ENCODE data around the gene ARMH1.
"Not testable (repeated sequence)": the region's sequence is repeated elsewhere in the genome, so short reads cannot be mapped to it uniquely, and the experiment has no call there.

ARMH1 gene

DNA sequence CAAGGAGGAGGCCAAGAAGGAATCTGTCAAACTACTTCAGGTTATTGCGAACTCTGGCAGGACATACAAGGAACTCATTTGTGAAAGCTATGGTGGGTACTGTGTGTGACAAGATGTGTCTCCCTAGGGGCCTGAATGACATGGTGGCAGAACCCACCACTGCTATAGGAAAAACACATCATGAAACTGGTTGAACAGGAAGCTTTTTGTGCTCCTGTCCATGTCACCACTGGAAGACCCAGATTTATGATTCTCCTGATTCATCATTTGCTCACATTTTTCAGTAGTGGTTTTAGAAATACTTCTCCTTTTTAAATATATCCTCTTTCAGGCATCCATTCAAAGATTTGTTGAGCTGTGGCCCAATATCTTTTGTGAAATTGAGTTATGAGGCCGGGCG lies 23.6 kb downstream of the ARMH1 start:
- no peak overlapping the region for H3K9ac ChIP-seq (ENCODE audit: low read length)
- peaks cover 32% of the 10 kb centered on the region for H3K4me1 ChIP-seq (ENCODE audit: low read length)
- no peaks in the 10 kb centered on the region for H4K20me1 ChIP-seq (ENCODE audit: insufficient read depth, low read length)
- H3K27ac ChIP-seq (ENCODE audit: low read length) = no peak overlapping the region
- no peaks in the 10 kb centered on the region for H3K9me3 ChIP-seq (ENCODE audit: insufficient read depth, low read length)
- peak overlapping the region; percentile 20; the same call in 1 of the 2 replicates for H3K4me2 ChIP-seq (ENCODE audit: low read length)
- no peak for TF ChIP-seq EZH2phosphoT487 (IDR thresholded peaks at IDR 0.05; ENCODE audit: low read depth)
- TF ChIP-seq, protein P1, sequence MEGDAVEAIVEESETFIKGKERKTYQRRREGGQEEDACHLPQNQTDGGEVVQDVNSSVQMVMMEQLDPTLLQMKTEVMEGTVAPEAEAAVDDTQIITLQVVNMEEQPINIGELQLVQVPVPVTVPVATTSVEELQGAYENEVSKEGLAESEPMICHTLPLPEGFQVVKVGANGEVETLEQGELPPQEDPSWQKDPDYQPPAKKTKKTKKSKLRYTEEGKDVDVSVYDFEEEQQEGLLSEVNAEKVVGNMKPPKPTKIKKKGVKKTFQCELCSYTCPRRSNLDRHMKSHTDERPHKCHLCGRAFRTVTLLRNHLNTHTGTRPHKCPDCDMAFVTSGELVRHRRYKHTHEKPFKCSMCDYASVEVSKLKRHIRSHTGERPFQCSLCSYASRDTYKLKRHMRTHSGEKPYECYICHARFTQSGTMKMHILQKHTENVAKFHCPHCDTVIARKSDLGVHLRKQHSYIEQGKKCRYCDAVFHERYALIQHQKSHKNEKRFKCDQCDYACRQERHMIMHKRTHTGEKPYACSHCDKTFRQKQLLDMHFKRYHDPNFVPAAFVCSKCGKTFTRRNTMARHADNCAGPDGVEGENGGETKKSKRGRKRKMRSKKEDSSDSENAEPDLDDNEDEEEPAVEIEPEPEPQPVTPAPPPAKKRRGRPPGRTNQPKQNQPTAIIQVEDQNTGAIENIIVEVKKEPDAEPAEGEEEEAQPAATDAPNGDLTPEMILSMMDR (IDR thresholded peaks at IDR 0.05; ENCODE audit: low read depth, low read length) = no peak
- no peaks in the 10 kb centered on the region for H3K36me3 ChIP-seq (replicated peaks; ENCODE audit: low read depth, low read length)
- no peak overlapping the region for H2AFZ ChIP-seq (ENCODE audit: low read depth, low read length)
- H3K79me2 ChIP-seq (ENCODE audit: low read length) = no peaks in the 10 kb centered on the region
- no peaks in the 10 kb centered on the region for H3K27me3 ChIP-seq (ENCODE audit: low read depth, low read length)
- no peak overlapping the region for H3K4me3 ChIP-seq (ENCODE audit: low read length)

- H3K4me3 ChIP-seq (ENCODE audit: low read length); H3K36me3 ChIP-seq (replicated peaks; ENCODE audit: low read depth, low read length); H3K27ac ChIP-seq (ENCODE audit: low read length); H3K27me3 ChIP-seq (ENCODE audit: low read depth, low read length); H3K9ac ChIP-seq (ENCODE audit: low read length); H3K4me2 ChIP-seq (ENCODE audit: low read length); H3K79me2 ChIP-seq (ENCODE audit: low read length); H4K20me1 ChIP-seq (ENCODE audit: insufficient read depth, low read length); H2AFZ ChIP-seq (ENCODE audit: low read depth, low read length); H3K9me3 ChIP-seq (ENCODE audit: insufficient read depth, low read length): not testable (repeated sequence)
- H3K4me1 ChIP-seq (ENCODE audit: low read length) = peaks cover 32% of the 10 kb centered on the region
Measured at GRCh38 chr1:44699375-44699774, 24.9 kb downstream of the ARMH1 start.

GRCh38 chr1:44700573-44700972 lies 26.1 kb downstream of the ARMH1 start:
- Histone ChIP-seq H3K4me1 (ENCODE audit: low read length) (peaks cover 25% of the 10 kb centered on the region), H3K4me2 (ENCODE audit: low read length) (no peak overlapping the region), H2AFZ (ENCODE audit: low read depth, low read length) (no peak overlapping the region), H3K4me3 (ENCODE audit: low read length) (no peak overlapping the region), H4K20me1 (ENCODE audit: insufficient read depth, low read length) (no peaks in the 10 kb centered on the region), H3K27me3 (ENCODE audit: low read depth, low read length) (no peaks in the 10 kb centered on the region), H3K9ac (ENCODE audit: low read length) (no peak overlapping the region), H3K79me2 (ENCODE audit: low read length) (no peaks in the 10 kb centered on the region), H3K36me3 (replicated peaks; ENCODE audit: low read depth, low read length) (no peaks in the 10 kb centered on the region), H3K27ac (ENCODE audit: low read length) (no peak overlapping the region), H3K9me3 (ENCODE audit: insufficient read depth, low read length) (no peaks in the 10 kb centered on the region)
- TF ChIP-seq, protein P1 (IDR thresholded peaks at IDR 0.05; ENCODE audit: low read depth, low read length) = no peak
- TF ChIP-seq EZH2phosphoT487 (IDR thresholded peaks at IDR 0.05; ENCODE audit: low read depth) = no peak

- Histone ChIP-seq H3K27ac (ENCODE audit: low read length) (no peak overlapping the region), H2AFZ (ENCODE audit: low read depth, low read length) (no peak overlapping the region), H3K4me3 (ENCODE audit: low read length) (no peak overlapping the region), H4K20me1 (ENCODE audit: insufficient read depth, low read length) (no peaks in the 10 kb centered on the region), H3K36me3 (replicated peaks; ENCODE audit: low read depth, low read length) (no peaks in the 10 kb centered on the region), H3K9ac (ENCODE audit: low read length) (no peak overlapping the region), H3K27me3 (ENCODE audit: low read depth, low read length) (no peaks in the 10 kb centered on the region), H3K4me2 (ENCODE audit: low read length) (no peak overlapping the region), H3K9me3 (ENCODE audit: insufficient read depth, low read length) (no peaks in the 10 kb centered on the region), H3K4me1 (ENCODE audit: low read length) (peaks cover 24% of the 10 kb centered on the region), H3K79me2 (ENCODE audit: low read length) (no peaks in the 10 kb centered on the region)
- TF ChIP-seq EZH2phosphoT487 (IDR thresholded peaks at IDR 0.05; ENCODE audit: low read depth) = no peak
- TF ChIP-seq, protein P1 (IDR thresholded peaks at IDR 0.05; ENCODE audit: low read depth, low read length) = no peak
Measured at GRCh38 chr1:44701141-44701573, 26.6 kb downstream of the ARMH1 start.

DNA sequence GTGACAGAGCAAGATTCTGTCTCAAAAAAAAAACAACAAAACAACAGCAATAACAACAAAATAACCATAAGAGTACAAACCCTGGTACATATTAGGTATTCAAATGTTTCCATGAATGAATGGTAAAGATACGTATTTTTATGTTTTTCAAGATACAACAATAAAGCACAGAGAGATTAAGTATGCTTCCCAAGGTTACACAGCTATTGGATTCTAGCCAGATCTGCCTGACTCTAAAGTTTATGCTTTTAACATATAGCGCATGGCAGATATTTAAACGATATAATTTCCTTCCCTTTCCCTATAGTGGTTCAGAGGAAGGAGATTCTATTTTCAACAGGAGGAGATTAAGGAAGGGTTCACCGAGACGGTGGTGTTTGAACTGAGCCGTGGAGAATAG lies 31.0 kb downstream of the ARMH1 start:
- H3K9me3 ChIP-seq (ENCODE audit: insufficient read depth, low read length) = no peaks in the 10 kb centered on the region
- peaks cover 3% of the 10 kb centered on the region for H3K4me1 ChIP-seq (ENCODE audit: low read length)
- no peak for TF ChIP-seq EZH2phosphoT487 (IDR thresholded peaks at IDR 0.05; ENCODE audit: low read depth)
- TF ChIP-seq, protein P1 (IDR thresholded peaks at IDR 0.05; ENCODE audit: low read depth, low read length) = no peak
- no peaks in the 10 kb centered on the region for H4K20me1 ChIP-seq (ENCODE audit: insufficient read depth, low read length)
- no peak overlapping the region for H2AFZ ChIP-seq (ENCODE audit: low read depth, low read length)
- H3K9ac ChIP-seq (ENCODE audit: low read length) = no peak overlapping the region
- H3K79me2 ChIP-seq (ENCODE audit: low read length) = no peaks in the 10 kb centered on the region
- H3K4me3 ChIP-seq (ENCODE audit: low read length) = no peak overlapping the region
- H3K27me3 ChIP-seq (ENCODE audit: low read depth, low read length) = no peaks in the 10 kb centered on the region
- no peak overlapping the region for H3K4me2 ChIP-seq (ENCODE audit: low read length)
- no peaks in the 10 kb centered on the region for H3K36me3 ChIP-seq (replicated peaks; ENCODE audit: low read depth, low read length)
- H3K27ac ChIP-seq (ENCODE audit: low read length) = no peak overlapping the region
